Ammon's horn (tissue), 1 donor: ENCODE data around the gene CNTN4.
"Not testable (repeated sequence)": the region's sequence is repeated elsewhere in the genome, so short reads cannot be mapped to it uniquely, and the experiment has no call there.

Experiments used
- DNase-seq: peaks from one replicate; pipeline ENCODE4 v3.0.0-alpha.2; 2016; ENCODE audit warnings: low spot score

CNTN4 gene

DNA sequence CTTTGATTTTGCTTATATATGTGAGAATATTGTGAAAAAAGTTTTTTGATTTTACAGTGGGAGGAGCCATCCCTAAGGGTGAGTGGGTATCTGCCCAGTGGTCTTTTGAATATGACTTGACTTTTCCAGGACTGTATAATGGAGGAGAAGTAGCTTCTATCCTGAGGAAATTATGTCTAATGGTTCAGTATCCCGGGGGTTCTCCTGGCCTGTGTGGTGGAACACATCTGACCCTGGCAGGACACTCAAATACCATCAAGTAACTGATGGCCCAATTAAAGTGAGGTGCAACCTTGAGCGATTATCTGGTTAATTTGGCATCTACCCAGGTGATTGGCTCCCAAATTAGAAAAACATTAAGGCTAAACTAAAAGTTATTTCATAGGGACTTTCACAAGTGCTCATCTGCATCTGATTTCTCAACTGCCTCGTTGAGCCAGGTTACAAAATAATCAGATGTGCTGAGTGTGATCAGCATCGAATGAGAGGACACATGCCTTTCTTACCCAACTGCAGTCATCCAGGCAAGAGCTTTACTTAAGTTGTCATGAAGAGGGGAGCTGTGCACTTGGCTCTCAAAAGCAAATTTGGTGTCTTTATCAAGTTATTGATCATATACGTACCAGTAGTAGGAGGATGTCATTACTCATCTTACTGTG, 810.2 kb downstream of the CNTN4 start:
- DNase-seq: no peak

- DNase-seq: no peak
These were observed 812.3 kb downstream of the CNTN4 start for GRCh38 chr3:2910997-2911396.

DNA sequence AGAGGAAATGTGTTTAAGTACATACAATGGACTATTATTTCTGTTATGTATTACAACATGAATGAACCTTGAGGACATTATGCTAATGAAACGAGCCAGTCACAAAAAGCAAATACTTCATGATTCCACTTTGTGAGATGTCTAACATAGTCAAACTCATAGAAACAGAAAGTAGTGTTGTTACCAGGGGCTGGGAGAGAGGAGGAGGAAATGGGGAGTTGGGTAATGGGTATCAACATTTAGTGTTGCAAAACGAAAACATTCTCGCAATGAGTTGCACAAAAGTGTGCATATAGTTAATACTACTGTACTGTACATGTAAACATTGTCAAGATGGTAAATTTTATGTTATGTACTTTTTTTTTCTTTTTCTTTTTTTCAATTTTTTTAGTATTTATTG, 817.2 kb downstream of the CNTN4 start:
- DNase-seq: no peak

DNA sequence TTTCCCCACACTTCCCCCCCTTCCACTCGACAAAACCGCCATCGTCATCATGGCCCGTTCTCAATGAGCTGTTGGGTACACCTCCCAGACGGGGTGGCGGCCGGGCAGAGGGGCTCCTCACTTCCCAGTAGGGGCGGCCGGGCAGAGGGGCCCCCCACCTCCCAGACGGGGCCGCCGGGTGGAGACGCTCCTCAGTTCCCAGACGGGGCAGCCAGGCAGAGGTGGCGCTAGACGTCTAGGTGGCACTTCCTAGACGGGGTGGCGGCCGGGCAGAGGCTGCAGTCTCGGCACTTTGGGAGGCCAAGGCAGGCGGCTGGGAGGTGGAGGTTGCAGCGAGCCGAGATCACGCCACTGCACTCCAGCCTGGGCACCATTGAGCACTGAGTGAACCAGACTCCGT, 818.0 kb downstream of the CNTN4 start:
- DNase-seq: not testable (repeated sequence)

GRCh38 chr3:2920103-2920502, 821.4 kb downstream of the CNTN4 start:
- DNase-seq: no peak

GRCh38 chr3:2921452-2921851, 822.8 kb downstream of the CNTN4 start:
- DNase-seq: peak; percentile 13

DNA sequence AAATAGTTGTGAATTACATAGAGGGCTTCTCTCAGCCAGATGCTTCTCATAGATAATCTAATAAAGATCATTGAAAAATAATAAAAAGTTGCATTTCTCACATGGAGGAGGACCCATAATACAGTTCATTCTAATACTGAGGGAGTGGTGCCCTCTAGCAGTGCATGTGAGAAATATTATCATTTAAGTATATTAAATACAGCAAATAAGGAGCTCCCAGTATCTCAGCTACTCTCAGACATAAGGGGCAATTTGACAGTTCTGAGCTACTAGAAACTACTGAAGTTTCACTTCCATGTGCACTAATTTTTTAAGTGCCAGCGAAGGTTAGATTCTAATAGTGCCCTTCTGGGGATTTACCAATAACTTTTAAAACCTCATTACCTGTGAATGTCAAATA, 823.2 kb downstream of the CNTN4 start:
- peak; percentile 37 for DNase-seq

DNA sequence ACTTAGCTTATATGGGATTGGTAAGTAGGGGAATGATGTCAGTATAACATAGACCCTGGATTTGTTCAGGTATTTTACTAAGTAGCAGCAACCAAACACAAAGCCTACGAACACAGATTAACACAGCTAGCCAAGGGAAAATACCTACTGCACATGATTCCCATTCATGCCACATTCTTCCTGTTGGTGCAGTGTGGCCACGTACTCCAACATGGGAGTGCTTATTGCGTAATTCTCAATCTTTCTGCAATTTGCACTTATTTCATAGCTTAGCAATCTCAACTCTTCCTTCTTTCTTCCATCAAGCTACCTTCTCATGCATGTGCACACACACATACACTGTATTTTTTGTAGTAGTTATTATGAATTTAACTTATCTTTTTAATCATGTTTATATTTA, 824.7 kb downstream of the CNTN4 start:
- DNase-seq: no peak

DNA sequence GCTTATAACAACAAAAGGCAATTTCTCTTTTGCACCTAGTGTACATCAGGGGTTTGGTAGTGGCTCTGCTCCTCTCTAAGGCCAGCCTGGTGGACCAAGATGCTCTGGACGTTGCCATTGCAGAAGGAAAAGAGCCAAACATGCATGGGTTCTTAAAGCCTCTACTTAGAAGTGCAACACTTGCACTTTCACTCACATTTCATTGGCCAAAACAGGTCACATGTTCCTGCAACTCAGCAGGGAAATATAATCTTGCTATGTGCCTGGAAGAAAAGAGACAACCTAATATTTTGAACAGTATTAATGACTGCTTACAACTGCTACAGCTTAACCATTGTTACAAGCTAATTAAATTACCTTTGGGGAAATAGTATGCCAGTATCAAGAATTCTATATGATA, 828.6 kb downstream of the CNTN4 start:
- no peak for DNase-seq

DNA sequence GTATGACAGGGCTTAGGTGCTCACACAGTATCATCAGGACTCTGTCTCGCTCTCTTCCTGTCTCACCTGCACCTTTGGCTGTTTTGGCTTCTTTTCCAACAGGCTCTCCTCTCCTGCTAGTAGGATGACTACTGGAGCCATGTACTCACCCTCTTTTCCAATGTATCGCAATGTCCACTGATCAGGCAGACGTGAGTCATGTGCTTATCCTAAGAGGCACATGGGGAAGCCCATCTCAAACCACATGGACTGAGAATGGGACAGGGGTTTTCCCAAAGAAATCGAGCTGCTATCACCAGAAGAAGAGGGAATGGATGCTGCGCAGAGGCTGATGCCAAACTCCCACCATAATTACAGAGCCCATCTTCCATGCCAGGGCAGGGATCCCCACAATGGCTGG, 830.9 kb downstream of the CNTN4 start:
- DNase-seq: no peak

DNA sequence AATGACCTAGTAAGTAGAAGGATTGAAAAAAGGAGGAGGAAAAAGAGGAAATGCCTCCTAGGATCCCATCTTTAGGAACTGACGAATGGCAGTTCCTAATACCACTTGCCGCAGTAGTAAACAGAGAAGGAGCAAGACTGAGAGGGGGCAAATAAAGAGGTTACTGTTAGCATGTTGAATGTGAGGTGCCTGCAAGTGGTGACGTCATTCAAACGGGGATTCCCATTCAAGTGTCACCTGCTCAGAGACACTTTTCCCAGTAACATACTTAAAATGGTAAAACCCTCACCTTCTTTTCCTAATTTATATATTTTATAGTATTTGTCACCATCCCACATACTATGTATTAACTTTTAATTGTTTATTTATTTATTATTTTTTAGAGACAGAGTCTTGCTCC, 832.6 kb downstream of the CNTN4 start:
- DNase-seq: no peak

DNA sequence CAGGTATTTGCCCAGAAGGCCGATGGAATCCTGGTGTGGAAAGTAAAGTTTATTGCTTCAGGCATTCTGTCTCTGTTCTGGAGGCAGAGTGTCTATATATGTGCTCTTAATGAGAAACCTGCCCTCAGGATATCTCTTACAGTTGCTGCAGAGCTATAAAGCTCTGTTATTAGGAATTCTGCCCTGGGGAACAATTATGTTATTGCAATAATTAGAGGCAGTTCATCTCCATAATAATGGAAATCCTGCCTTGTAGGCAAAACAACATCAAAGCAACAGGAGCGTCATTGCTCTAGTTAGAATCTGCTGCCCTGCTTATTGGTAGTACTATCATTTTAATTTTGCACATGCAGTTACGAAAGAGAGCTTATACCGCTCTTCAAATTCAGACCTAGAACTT, 835.9 kb downstream of the CNTN4 start:
- DNase-seq: no peak

GRCh38 chr3:2937055-2937454, 838.4 kb downstream of the CNTN4 start:
- DNase-seq: no peak

- no peak for DNase-seq
These were observed 838.9 kb downstream of the CNTN4 start for GRCh38 chr3:2937592-2937991.

GRCh38 chr3:2938711-2939110, 840.0 kb downstream of the CNTN4 start:
- DNase-seq: no peak

- DNase-seq: no peak
These were observed 841.4 kb downstream of the CNTN4 start for GRCh38 chr3:2940062-2940461.

GRCh38 chr3:2944628-2945027, 846.0 kb downstream of the CNTN4 start:
- no peak for DNase-seq

GRCh38 chr3:2945121-2945520, 846.5 kb downstream of the CNTN4 start:
- DNase-seq: no peak

DNA sequence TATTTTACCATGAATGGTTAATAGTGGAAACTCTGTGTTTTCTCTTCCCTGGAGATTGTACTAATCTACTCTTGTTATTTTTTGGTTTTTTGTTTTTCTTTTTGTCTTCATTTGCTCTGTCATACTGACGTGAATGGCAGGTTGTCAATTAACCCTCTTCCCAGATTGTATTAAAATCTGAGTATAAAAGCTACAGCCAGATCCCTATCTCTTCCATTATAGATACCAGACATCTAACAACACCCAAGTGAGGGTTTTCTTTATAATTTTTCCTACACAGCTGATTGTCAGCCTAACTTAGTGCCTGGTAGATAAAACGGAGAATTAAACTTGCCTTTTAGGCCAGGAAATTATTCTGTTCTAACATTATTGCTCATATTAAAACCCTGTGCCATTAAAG, 848.9 kb downstream of the CNTN4 start:
- no peak for DNase-seq

GRCh38 chr3:2948882-2949281, 850.2 kb downstream of the CNTN4 start:
- no peak for DNase-seq

DNA sequence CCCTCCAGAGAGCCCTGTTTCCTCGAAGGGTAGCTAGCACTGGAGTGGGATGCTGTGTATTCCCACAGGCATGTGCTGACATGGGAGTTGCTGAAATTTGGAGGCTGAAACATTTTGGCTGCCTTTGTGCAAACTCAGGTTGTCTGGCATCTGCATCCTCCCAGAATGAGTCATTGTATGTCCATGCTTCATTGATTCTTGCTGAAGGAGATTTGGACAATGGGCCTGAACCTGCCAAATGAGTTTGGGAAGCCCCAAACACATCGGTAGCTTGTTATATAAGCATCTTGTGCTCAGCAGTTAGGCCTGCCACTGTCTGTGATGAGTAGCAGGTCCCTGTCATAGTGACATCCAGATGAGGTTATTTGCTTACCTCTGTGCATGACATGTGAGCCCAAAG, 851.5 kb downstream of the CNTN4 start:
- no peak for DNase-seq

GRCh38 chr3:2957115-2957514, 858.4 kb downstream of the CNTN4 start:
- DNase-seq: no peak

- DNase-seq: no peak
These were observed 859.9 kb downstream of the CNTN4 start for GRCh38 chr3:2958551-2958950.

GRCh38 chr3:2961576-2961975, 862.9 kb downstream of the CNTN4 start:
- no peak for DNase-seq

GRCh38 chr3:2967871-2968270, 869.2 kb downstream of the CNTN4 start:
- DNase-seq: no peak
